Caco-2 (cell line): ENCODE data around the gene DGKQ. TPM values are rescaled to one million over a fixed set of nuclear protein-coding genes. Genes with fewer than 3 reads are reported as not detected.

Source experiments
- BruUV-seq: library from RNA; stranded (reverse); fragments of 400-500 nt; replicated peaks from 2 replicates; lab custom pipeline; 2021; lab: Mats Ljungman, UMichigan
- CTCF ChIA-PET: fragments of 300-600 bp; sonication (Branson Sonifier 250); formaldehyde crosslinking; loops from one replicate; lab custom pipeline; 2022; ENCODE audit warnings: antibody characterized with exemption; lab: Charles Lee
- POLR2A ChIA-PET: fragments of 300-600 bp; sonication (Branson Sonifier 250); formaldehyde crosslinking; loops from one replicate; lab custom pipeline; 2022; ENCODE audit warnings: antibody characterized with exemption; lab: Charles Lee
- DNase-seq, 2 experiments: peaks; one replicate each; pipeline versions ENCODE4 v3.0.0 to v3.0.0-alpha.2; 2020 to 2022
- H3K27me3 ChIP-seq: replicated peaks from 2 replicates; pipeline ENCODE4 v1.6.0; 2011; ENCODE audit warnings: low read length; ENCODE audit not compliant: control insufficient read depth, insufficient read depth
- H3K36me3 ChIP-seq: 2 replicates; pipeline ENCODE4 v1.5.1; 2011; ENCODE audit warnings: low read length; ENCODE audit not compliant: control insufficient read depth, insufficient read depth
- H3K4me1 ChIP-seq: fragments of 250-450 bp; sonication (Bioruptor Pico); 2 replicates; pipeline ENCODE4 v1.5.1; 2020; ENCODE audit warnings: mild to moderate bottlenecking
- H3K4me3 ChIP-seq: 2 replicates; pipeline ENCODE4 v1.5.1; 2011; ENCODE audit warnings: low read depth, mild to moderate bottlenecking, control low read depth, low read length
- H3K9me3 ChIP-seq: fragments of 250-450 bp; sonication (Bioruptor Pico); 2 replicates; pipeline ENCODE4 v1.5.1; 2020; ENCODE audit warnings: mild to moderate bottlenecking, moderate library complexity
- H3K27ac Mint-ChIP-seq: one replicate; pipeline ENCODE4 v1.8.0; 2022; ENCODE audit warnings: mixed read lengths; ENCODE audit not compliant: unreplicated experiment
- H3K27me3 Mint-ChIP-seq: one replicate; pipeline ENCODE4 v1.8.0; 2022; ENCODE audit warnings: mixed read lengths; ENCODE audit not compliant: insufficient read depth, unreplicated experiment
- H3K36me3 Mint-ChIP-seq: one replicate; pipeline ENCODE4 v1.8.0; 2022; ENCODE audit warnings: mild to moderate bottlenecking, mixed read lengths; ENCODE audit not compliant: insufficient read depth, unreplicated experiment
- H3K4me1 Mint-ChIP-seq: one replicate; pipeline ENCODE4 v1.8.0; 2022; ENCODE audit warnings: low read depth, mixed read lengths; ENCODE audit not compliant: unreplicated experiment
- H3K4me3 Mint-ChIP-seq: one replicate; pipeline ENCODE4 v1.8.0; 2022; ENCODE audit warnings: mild to moderate bottlenecking, moderate library complexity, mixed read lengths; ENCODE audit not compliant: unreplicated experiment
- H3K9me3 Mint-ChIP-seq: one replicate; pipeline ENCODE4 v1.8.0; 2022; ENCODE audit warnings: mixed read lengths; ENCODE audit not compliant: unreplicated experiment
- intact Hi-C: fragments of 100-400 bp; cut with micrococcal nuclease; formaldehyde crosslinking; loops from one replicate; pipeline ENCODE4 v1.10.0; 2022; ENCODE audit not compliant: unreplicated experiment
- total RNA-seq: library from RNA; stranded (reverse); gene quantifications from 2 replicates; pipeline ENCODE4 v1.2.3, GENCODE V29; 2022
- TF ChIP-seq, protein P1 (sequence below), 2 experiments: fragments of 200-600 bp in 1 of 2; IDR thresholded peaks; 1 replicate in 1 of 2; 2 replicates in 1 of 2; pipeline versions ENCODE4 v1.5.1 to v1.8.0; 2011 to 2022; ENCODE audit warnings: antibody characterized with exemption in 1 of 2, control low read depth in 1 of 2, inconsistent platforms in 1 of 2, low read depth in 1 of 2, low read length in 1 of 2, mild to moderate bottlenecking in 1 of 2, moderate library complexity in 1 of 2; ENCODE audit not compliant: insufficient read depth in 1 of 2, severe bottlenecking in 1 of 2, unreplicated experiment in 1 of 2

Gene DGKQ
- total RNA-seq, 1 experiment from 2014 or later, result 14.1 TPM

DNA sequence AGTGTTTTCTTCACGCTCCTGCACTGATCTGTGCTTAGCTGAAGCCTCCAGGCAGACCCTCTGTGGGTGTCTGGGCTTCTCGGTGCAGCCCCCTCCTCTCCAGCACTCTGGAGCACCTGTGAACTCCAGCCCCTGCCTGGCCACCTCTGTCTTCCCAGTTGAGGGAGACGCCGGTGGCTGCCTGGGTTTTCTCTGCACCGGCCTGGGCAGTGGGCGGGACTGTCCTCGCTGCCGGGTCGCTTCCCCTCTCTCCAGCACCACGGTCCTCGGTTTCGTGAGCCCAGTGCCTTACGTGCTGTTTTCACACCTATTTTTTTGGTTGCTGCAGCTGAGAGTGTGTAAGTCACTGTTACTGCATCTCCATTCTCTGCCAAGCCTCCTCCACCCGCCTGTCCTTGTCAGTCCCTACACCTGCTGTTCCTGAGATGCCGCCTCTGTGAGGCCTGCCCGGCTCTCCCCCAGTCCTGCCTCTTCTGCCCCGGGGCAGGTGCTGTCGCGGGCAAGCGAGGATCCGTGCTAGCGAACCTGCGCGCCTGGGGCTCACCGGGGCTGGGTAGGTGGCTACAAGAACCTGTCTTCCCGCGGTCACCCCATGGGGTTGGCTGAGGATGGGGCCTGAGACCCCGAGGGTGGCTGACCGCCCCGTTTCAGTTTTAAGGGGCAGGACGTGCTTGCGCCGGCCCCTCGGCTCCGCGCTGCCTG lies 35.6 kb upstream of the DGKQ start:
- Mint-ChIP-seq H3K27me3 (peaks cover 3% of the 10 kb centered on the region), H3K9me3 (peaks cover 10% of the 10 kb centered on the region), H3K4me3 (peak overlapping the region; percentile 79), H3K27ac (no peak overlapping the region), H3K36me3 (peaks cover 16% of the 10 kb centered on the region), H3K4me1 (peaks cover 6% of the 10 kb centered on the region)
- no TSS peak for BruUV-seq
- DNase-seq, result peak; percentile 47 to 61
- peak overlapping the region; percentile 71 for H3K4me3 ChIP-seq
- H3K27me3 ChIP-seq, result no peaks in the 10 kb centered on the region
- peaks cover 7% of the 10 kb centered on the region; the same call in 1 of the 2 replicates for H3K9me3 ChIP-seq
- TF ChIP-seq, protein P1, sequence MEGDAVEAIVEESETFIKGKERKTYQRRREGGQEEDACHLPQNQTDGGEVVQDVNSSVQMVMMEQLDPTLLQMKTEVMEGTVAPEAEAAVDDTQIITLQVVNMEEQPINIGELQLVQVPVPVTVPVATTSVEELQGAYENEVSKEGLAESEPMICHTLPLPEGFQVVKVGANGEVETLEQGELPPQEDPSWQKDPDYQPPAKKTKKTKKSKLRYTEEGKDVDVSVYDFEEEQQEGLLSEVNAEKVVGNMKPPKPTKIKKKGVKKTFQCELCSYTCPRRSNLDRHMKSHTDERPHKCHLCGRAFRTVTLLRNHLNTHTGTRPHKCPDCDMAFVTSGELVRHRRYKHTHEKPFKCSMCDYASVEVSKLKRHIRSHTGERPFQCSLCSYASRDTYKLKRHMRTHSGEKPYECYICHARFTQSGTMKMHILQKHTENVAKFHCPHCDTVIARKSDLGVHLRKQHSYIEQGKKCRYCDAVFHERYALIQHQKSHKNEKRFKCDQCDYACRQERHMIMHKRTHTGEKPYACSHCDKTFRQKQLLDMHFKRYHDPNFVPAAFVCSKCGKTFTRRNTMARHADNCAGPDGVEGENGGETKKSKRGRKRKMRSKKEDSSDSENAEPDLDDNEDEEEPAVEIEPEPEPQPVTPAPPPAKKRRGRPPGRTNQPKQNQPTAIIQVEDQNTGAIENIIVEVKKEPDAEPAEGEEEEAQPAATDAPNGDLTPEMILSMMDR (IDR thresholded peaks at IDR 0.05; ENCODE audit: insufficient read depth in 1 of 2, low read depth in 1 of 2, low read length in 1 of 2, severe bottlenecking in 1 of 2, unreplicated experiment in 1 of 2), result no peak
- H3K36me3 ChIP-seq, result no peaks in the 10 kb centered on the region
- intact Hi-C loops, result no loop called here
- peaks cover 13% of the 10 kb centered on the region for H3K4me1 ChIP-seq
- POLR2A ChIA-PET, result no interaction called here
- CTCF ChIA-PET, result no interaction called here

DNA sequence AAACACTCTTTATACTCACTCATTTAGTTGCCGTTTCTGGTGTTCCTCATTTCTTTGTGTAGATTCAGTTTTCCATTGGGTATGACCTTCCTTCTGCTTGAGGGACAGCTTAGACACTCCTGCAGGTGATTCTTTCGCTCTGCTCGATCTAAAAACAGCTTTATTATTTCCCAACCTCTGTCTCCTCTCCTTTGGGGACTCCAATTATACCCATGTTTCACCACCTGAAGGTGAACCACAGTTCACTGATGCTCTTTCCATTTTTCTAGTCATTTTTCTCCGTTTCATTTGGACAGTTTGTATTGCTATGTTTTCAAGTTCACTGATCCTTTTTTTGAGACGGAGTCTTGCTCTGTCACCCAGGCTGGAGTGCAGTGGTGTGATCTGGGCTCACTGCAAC lies 33.5 kb upstream of the DGKQ start:
- Histone ChIP-seq H3K4me3 (no peak overlapping the region), H3K9me3 (peaks cover 7% of the 10 kb centered on the region; the same call in 1 of the 2 replicates), H3K27me3 (no peaks in the 10 kb centered on the region), H3K4me1 (peaks cover 13% of the 10 kb centered on the region), H3K36me3 (no peaks in the 10 kb centered on the region)
- BruUV-seq, result no TSS peak
- Mint-ChIP-seq H3K27ac (no peak overlapping the region), H3K9me3 (peaks cover 10% of the 10 kb centered on the region), H3K4me1 (peaks cover 6% of the 10 kb centered on the region), H3K4me3 (no peak overlapping the region), H3K27me3 (peaks cover 6% of the 10 kb centered on the region), H3K36me3 (peaks cover 16% of the 10 kb centered on the region)
- TF ChIP-seq, protein P1 (IDR thresholded peaks at IDR 0.05; ENCODE audit: insufficient read depth in 1 of 2, low read depth in 1 of 2, low read length in 1 of 2, severe bottlenecking in 1 of 2, unreplicated experiment in 1 of 2), result no peak
- intact Hi-C loops, result no loop called here
- DNase-seq, result no peak
- CTCF ChIA-PET, result no interaction called here
- POLR2A ChIA-PET, result no interaction called here

DNA sequence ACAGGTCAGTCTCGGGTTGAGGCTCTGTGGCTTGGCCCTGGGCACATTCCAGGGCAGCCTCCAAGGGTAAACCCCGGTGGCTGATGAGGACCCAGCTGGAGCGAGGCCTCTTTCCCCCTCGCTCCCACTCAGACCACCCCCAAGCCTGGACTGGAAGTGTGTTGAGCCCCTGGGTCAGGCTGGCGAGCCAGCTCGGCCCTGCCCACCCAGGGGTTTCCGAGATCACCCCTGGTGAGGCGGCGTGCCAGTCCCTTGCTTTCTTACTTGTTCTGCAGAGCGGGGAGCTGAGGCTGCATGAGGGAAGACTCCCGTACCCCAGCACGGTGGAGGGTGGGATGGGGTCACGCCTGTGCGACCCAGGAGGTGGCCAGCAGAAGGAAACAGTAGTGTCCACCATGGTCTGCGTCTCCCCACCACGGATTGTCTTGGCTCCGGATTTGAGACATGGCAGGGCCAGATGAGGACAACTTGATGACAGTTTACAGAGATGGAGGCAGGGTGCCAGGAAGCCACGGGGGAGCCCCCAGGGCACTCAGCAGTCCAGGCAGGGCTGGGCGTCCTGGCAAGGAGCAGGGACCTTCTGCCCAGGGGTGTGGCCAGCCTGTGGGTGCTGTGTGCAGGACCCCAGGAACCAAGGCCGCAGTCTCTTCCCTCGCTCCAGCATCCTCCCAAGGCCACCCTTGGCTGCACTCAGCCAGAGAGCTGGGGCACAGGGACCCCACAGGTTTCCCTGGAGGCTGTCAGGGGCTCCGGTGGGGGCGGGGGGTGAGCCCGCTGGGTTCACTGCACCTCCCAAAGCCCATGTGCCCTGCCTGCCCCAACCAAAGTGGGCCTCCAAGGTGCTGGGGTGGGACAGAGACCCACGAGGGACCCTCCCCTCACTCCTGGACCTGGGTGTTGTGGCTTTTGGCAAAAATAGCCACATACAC lies 31.5 kb upstream of the DGKQ start:
- no TSS peak for BruUV-seq
- intact Hi-C loops, result no loop called here
- no peak overlapping the region for H3K4me3 Mint-ChIP-seq
- Histone ChIP-seq H3K4me3 (no peak overlapping the region), H3K36me3 (no peaks in the 10 kb centered on the region), H3K4me1 (0 out of 2 replicates have a peak, but pooled peaks cover 5% of the 10 kb centered on the region), H3K27me3 (no peaks in the 10 kb centered on the region), H3K9me3 (peaks cover 7% of the 10 kb centered on the region; the same call in 1 of the 2 replicates)
- H3K9me3 Mint-ChIP-seq, result peaks cover 10% of the 10 kb centered on the region
- H3K36me3 Mint-ChIP-seq, result peaks cover 21% of the 10 kb centered on the region
- POLR2A ChIA-PET, result no interaction called here
- TF ChIP-seq, protein P1 (IDR thresholded peaks at IDR 0.05; ENCODE audit: insufficient read depth in 1 of 2, low read depth in 1 of 2, low read length in 1 of 2, severe bottlenecking in 1 of 2, unreplicated experiment in 1 of 2), result no peak
- no peak for DNase-seq
- CTCF ChIA-PET, result no interaction called here
- peaks cover 6% of the 10 kb centered on the region for H3K27me3 Mint-ChIP-seq
- H3K4me1 Mint-ChIP-seq, result peaks cover 6% of the 10 kb centered on the region
- H3K27ac Mint-ChIP-seq, result no peak overlapping the region
